HG02642 (cell line): ENCODE data around the gene IGFBP4.

Source experiments
- ATAC-seq: cut with Tn5 transposase; IDR thresholded peaks from one replicate; pipeline ENCODE4 v1.9.1; 2021; ENCODE audit warnings: mild to moderate bottlenecking; ENCODE audit not compliant: unreplicated experiment, poor library complexity

IGFBP4 gene

GRCh38 chr17:40452921-40453378, 9.7 kb downstream of the IGFBP4 start:
- ATAC-seq = no peak

DNA sequence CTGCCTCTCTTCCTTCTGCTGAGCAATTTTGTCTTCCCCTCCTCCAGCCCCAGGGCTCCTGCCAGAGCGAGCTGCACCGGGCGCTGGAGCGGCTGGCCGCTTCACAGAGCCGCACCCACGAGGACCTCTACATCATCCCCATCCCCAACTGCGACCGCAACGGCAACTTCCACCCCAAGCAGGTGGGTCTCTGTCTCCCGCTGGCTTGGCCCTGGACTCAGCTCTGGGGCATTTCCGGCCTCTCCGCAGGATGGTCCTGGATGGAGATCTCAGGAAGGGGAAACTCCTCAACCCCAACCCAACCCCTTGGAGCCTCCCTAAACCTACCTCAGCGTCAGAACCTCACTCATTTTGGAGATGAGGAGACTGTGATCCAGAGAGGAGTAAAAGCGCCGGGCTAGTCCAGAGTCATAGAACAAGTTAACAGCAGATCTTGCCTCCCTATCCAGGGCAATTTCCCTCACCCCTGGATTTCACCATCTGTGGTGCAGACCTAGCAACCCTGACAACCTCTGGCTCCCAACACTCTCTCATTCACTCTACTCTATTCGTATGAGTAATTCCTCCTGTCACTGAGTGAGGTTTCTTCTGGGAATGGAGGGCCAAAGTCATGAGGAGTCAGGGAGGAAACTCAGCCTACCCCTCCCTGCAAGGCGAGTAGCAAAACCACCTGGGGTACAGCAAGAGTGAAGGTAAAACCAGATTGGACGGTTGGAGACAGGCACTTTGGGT, 10.8 kb downstream of the IGFBP4 start:
- ATAC-seq = no peak

DNA sequence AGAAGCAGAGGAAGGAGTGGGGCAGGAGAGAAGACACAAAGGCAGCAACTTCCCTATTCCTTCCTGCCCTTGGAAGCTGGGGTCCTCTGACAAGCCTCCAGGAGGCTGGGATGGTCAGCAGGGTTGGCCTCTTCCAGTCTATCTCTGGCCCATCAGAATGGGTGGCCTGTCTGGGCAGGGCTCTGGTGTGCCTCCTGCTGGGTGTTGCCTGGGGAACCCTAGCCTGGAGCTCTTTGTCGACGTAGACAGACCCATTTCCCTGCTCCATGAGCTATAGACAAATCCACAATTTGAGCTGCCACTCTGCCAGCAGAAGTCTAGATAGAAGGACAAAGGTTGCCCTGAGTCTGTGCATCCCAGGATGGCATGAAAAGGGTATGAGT, 11.4 kb downstream of the IGFBP4 start:
- no peak for ATAC-seq

GRCh38 chr17:40456396-40456951, 13.2 kb downstream of the IGFBP4 start:
- no peak for ATAC-seq

GRCh38 chr17:40457369-40457768, 14.1 kb downstream of the IGFBP4 start:
- ATAC-seq = no peak

GRCh38 chr17:40457964-40458791, 14.9 kb downstream of the IGFBP4 start:
- no peak for ATAC-seq

DNA sequence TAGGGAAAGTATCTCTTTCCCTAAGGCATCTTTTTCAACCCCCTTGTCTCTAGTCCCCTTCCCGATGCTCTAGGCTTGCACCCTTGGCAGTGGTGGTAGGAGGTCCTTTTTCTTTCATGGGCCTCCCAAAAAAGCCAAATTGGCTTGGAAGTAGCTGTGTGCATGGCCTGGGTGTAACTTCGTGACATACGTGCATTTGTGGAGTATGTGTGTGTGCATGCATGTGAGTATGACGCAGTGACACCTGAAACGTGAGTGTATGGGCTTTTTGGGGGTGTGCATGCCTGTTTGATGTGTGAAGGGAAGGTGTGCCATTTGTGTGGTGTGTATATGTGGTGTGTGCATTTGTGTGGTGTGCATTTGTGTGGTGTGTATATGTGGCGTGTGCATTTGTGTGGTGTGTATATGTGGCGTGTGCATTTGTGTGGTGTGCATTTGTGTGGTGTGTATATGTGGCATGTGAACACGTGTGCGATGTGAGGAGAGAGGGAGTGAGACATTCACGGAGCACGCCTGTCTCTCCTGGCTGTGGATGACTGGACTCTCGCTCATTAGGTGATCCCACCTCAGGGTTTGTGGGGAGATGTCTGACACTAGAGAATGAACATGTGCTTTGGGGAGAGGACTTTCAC, 15.7 kb downstream of the IGFBP4 start:
- ATAC-seq = no peak

DNA sequence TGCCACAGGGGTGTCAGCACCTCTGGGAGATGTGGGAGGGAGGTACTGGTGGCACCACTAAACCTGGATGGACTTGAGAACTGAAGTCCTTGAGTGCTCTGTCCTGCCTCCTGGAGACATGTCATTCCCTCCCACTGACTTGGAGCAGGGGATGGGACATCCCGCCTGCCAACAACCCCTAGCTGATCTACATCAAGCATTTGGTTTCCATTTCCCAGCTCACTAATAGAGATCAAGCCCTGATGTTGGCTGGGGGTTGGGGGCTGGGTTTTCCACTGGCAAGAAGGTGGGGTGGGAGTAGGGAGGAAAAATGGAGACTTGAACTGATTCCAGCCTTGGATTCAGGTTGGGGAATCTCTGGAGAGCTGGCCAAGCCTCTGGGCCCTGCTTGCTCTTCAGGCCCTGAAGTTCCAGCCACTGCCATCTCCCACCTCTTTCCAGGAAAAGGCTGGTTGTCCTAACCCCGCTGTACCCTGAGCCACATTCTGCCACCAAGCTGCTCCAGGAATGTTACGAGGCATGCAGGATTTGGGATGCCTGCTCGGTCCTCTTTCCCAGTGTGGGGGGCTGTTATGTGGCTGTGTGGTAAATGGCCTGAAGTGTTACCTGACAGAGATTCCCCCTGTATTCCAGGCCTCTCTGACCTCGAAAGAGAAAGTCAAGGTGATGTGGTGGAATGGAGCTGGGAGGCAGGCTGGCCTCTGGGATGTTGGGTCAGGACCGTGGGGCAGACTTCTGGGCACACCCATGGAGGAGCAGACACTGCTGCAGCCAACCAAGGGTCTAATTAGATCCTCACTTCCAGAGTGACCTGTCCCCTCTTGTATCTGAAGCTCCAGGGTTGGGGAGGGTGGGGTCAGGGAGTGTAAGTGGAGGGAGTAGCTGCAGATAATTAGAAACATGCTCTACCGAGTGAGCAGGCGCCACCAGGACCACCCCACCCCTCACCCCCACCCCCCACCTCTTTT, 16.7 kb downstream of the IGFBP4 start:
- ATAC-seq = no peak

DNA sequence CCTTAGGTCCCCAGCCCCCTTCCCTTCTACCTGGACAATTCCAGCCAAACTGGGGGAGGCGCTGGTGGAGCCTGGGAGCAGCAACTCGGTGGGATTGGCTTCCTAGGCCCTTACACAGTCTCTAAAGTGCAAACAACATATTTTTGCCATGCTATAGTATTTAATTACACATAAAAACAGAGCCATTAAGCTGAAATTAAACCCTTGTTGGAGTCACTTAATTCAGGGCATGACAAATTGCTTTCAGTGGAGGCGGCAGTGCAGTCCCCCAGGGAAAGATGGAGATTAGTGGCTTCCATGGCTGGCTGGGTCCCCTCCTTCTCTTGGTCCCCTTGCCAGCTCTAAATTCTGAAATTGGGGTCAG, 17.3 kb downstream of the IGFBP4 start:
- no peak for ATAC-seq

- no peak for ATAC-seq
Observed at GRCh38 chr17:40460968-40461731, 17.9 kb downstream of the IGFBP4 start.

DNA sequence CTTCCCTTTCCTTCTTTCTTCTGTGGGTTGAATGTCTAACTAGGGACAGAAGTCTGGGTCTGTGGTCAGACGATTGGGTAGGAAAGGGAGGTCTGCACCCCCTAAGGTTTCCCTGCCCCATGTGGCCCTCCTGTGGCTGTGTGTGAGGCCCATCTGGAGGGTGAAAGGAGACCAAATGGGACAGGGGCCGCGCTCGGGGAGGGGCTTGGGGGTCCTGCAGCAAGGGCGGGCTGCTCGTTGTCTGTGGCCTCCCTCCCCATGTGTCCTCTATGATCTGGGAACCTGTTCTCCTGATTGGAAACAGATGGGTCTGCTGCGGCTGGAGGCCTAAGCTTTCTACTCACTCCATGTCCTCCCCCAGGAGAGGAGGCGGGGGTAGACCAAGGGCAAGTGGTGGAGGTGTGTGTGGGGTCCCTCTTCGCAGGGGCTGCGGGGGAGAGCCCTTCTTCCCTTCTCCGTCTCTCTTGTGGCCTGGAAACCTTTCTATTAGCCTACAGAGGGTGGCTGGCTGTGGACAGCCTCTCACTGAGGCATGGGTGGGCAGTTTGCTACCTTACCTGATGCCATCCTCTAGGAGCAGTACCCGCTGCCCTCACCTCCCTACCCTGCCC, 18.6 kb downstream of the IGFBP4 start:
- no peak for ATAC-seq

DNA sequence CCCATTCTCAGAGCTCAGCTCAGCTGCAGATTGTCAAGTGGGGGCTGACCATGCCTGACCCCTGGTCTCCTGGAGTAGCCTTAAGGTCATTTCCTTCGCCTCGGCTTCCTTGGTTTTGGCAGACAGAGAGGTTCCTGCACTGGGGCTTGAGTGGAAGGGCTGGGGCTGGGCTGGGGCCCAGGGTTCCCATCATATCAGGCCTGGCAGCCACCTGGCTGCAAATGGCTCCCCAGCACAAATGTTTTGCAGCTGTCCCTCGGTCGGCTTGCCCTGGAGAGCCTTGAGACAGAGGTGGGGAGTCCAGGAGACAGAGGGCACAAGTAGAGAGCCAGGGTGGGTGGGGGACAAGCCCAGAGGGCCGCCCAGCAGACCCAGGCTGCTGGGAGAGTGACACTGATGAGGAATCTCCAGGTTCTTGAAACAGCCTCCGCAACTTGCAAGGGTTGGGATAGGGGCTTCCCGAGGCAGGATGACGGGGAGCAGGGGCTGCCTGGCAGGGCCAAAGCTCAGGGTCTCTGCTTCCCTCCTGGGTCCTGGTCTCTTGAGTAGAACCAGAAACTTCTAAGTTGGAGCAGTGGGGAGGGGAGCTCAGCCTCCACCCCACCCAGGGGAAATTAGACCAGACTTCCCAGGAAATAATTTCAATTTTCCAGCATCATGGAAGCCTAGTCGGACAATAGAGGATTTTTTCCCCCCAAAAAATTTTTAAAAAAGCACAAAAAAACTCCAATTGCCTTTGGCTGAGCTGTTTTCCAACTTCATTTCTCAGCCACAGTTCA, 19.3 kb downstream of the IGFBP4 start:
- no peak for ATAC-seq

- no peak for ATAC-seq
Observed at GRCh38 chr17:40463122-40463550, 19.9 kb downstream of the IGFBP4 start.

GRCh38 chr17:40464392-40464855, 21.2 kb downstream of the IGFBP4 start:
- ATAC-seq = no peak

GRCh38 chr17:40466298-40466971, 23.2 kb downstream of the IGFBP4 start:
- ATAC-seq = no peak

DNA sequence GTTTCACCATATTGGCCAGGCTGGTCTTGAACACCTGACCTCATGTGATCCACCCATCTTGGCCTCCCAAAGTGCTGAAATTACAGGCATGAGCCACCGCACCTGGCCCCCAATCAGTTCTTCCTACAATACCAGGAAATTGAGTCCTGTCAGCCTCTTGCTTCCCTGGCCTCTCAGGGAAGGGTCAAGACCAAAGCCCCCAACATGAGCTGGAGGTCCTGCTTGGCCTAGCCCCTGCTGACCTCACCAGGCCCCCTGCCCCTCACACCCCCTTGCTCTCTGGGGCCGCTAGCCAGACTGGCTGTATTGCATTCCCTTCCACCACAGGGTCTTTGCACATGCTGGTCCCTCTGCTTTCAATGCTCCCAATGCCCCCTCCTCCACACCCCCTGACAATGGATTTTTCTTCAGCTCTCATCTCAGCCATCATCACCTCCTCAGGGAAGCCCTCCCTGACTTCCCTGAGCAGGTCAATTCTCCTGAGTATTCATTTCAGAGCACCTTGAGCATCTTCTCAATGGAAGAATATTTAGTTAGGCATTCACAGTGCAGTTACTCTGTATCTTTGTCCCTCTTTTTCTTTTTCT, 24.1 kb downstream of the IGFBP4 start:
- no peak for ATAC-seq

DNA sequence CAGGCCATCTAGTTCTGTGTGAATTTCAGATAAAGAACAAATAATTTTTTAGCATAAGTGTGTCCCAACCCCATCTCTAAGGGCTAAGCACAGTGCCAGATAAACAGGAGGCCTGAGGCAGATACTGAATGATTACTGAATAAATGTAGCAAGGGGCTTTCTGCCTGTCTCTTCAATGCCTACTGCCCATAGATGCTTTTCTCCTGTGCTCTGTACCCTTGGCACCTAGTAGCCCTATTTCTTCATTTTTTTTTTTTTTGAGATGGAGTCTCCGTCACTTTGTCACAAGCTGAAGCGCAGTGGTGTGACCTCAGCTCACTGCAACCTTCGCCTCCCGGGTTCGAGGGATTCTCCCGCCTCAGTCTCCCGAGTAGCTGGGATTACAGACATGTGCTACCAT, 25.3 kb downstream of the IGFBP4 start:
- no peak for ATAC-seq
